OCI-LY1 (cell line): ENCODE measurements around the gene SENP5.
A peak's percentile ranks its signal among the peaks of the same experiment; 100 is the strongest.
"Not testable (repeated sequence)": the region's sequence is repeated elsewhere in the genome, so short reads cannot be mapped to it uniquely, and the experiment has no call there.

Experiments
- H2AFZ ChIP-seq: fragments of 200-600 bp; sonication (generic), shearing (Covaris generic); 2 replicates; pipeline ENCODE4 v1.6.0; 2014; ENCODE audit warnings: antibody characterized with exemption, mild to moderate bottlenecking, low read length
- H3F3A ChIP-seq: fragments of 200-600 bp; sonication (generic), shearing (Covaris generic); 2 replicates; pipeline ENCODE4 v1.6.0; 2014; ENCODE audit warnings: mild to moderate bottlenecking, antibody characterized with exemption, low read length, moderate library complexity; ENCODE audit not compliant: insufficient read depth
- H3K27ac ChIP-seq: fragments of 200-600 bp; sonication (generic); 2 replicates; pipeline ENCODE4 v1.5.1; 2014; ENCODE audit warnings: low read length, mixed run types, mild to moderate bottlenecking, low read depth; ENCODE audit not compliant: poor library complexity, severe bottlenecking
- H3K27me3 ChIP-seq: fragments of 200-600 bp; sonication (generic); 2 replicates; pipeline ENCODE4 v1.6.0; 2014; ENCODE audit warnings: antibody characterized with exemption, mild to moderate bottlenecking, low read length, moderate library complexity; ENCODE audit not compliant: insufficient read depth
- H3K36me3 ChIP-seq: fragments of 200-600 bp; sonication (generic); 2 replicates; pipeline ENCODE4 v1.6.1; 2014; ENCODE audit warnings: mild to moderate bottlenecking, antibody characterized with exemption, low read length, moderate library complexity, mixed read lengths; ENCODE audit not compliant: insufficient read depth
- H3K4me1 ChIP-seq: fragments of 200-600 bp; sonication (generic); 2 replicates; pipeline ENCODE4 v1.5.1; 2014; ENCODE audit warnings: mild to moderate bottlenecking, low read length, moderate library complexity; ENCODE audit not compliant: insufficient read depth, severe bottlenecking
- H3K4me2 ChIP-seq: fragments of 200-600 bp; sonication (generic), shearing (Covaris generic); 2 replicates; pipeline ENCODE4 v1.6.1; 2014; ENCODE audit warnings: low read length
- H3K4me3 ChIP-seq: fragments of 200-600 bp; sonication (generic); 2 replicates; pipeline ENCODE4 v1.5.1; 2014; ENCODE audit warnings: low read length, low read depth, mild to moderate bottlenecking, mixed read lengths; ENCODE audit not compliant: poor library complexity, severe bottlenecking
- H3K79me2 ChIP-seq: fragments of 200-600 bp; shearing (Covaris generic); 2 replicates; pipeline ENCODE4 v1.6.1; 2016; ENCODE audit warnings: mixed run types, low read length, mixed read lengths; ENCODE audit not compliant: insufficient read depth
- H3K9ac ChIP-seq: fragments of 200-600 bp; sonication (generic), shearing (Covaris generic); 2 replicates; pipeline ENCODE4 v1.6.1; 2014; ENCODE audit warnings: mild to moderate bottlenecking, low read length, mixed read lengths
- H3K9me2 ChIP-seq: fragments of 200-600 bp; sonication (generic), shearing (Covaris generic); 2 replicates; pipeline ENCODE4 v1.6.1; 2014; ENCODE audit warnings: low read depth, mild to moderate bottlenecking, low read length, mixed read lengths
- H3K9me3 ChIP-seq: fragments of 200-600 bp; shearing (Covaris generic); 2 replicates; pipeline ENCODE4 v1.6.1; 2014; ENCODE audit warnings: low read length, mixed read lengths
- H4K20me1 ChIP-seq: fragments of 200-600 bp; sonication (generic), shearing (Covaris generic); 2 replicates; pipeline ENCODE4 v1.6.0; 2016; ENCODE audit warnings: mild to moderate bottlenecking, low read length; ENCODE audit not compliant: insufficient read depth
- CTCF ChIP-seq: fragments of 200-600 bp; sonication (generic), shearing (Covaris generic); IDR thresholded peaks from 2 replicates; pipeline ENCODE4 v1.5.1; 2017; ENCODE audit warnings: mild to moderate bottlenecking, antibody characterized with exemption, low read length, moderate library complexity, mixed read lengths
- EZH2 ChIP-seq: fragments of 200-600 bp; sonication (generic), shearing (Covaris generic); IDR thresholded peaks from 2 replicates; pipeline ENCODE4 v1.8.0; 2017; ENCODE audit warnings: borderline replicate concordance, mixed run types, mild to moderate bottlenecking, antibody characterized with exemption, low read length, moderate library complexity, mixed read lengths

The SENP5 gene

GRCh38 chr3:196835086-196835485, 32.6 kb upstream of the SENP5 start:
- no peak for TF ChIP-seq CTCF
- no peak for TF ChIP-seq EZH2
- H4K20me1 ChIP-seq: no peaks in the 10 kb centered on the region

GRCh38 chr3:196836626-196837025, 31.1 kb upstream of the SENP5 start:
- H3K4me1 ChIP-seq, H3K9me3 ChIP-seq, H4K20me1 ChIP-seq, H3K4me3 ChIP-seq, H3K4me2 ChIP-seq, H3K27ac ChIP-seq, H2AFZ ChIP-seq, H3K79me2 ChIP-seq, H3K27me3 ChIP-seq, H3F3A ChIP-seq, H3K9me2 ChIP-seq, H3K36me3 ChIP-seq, H3K9ac ChIP-seq: not testable (repeated sequence)

More at GRCh38 chr3:196835086-196835485, 32.6 kb upstream of the SENP5 start:
- H3K27ac ChIP-seq: no peak overlapping the region
- H3K36me3 ChIP-seq: peaks cover 9% of the 10 kb centered on the region; the same call in 1 of the 2 replicates
- H3K4me3 ChIP-seq: no peak overlapping the region
- H3K9me2 ChIP-seq: no peaks in the 10 kb centered on the region
- H2AFZ ChIP-seq: no peak overlapping the region
- H3K27me3 ChIP-seq: no peaks in the 10 kb centered on the region
- 0 out of 2 replicates have a peak, but pooled peaks cover 3% of the 10 kb centered on the region for H3F3A ChIP-seq
- H3K9me3 ChIP-seq: no peaks in the 10 kb centered on the region
- H3K4me2 ChIP-seq: no peak overlapping the region
- no peaks in the 10 kb centered on the region for H3K79me2 ChIP-seq
- H3K4me1 ChIP-seq: no peaks in the 10 kb centered on the region
- no peak overlapping the region for H3K9ac ChIP-seq

GRCh38 chr3:196837819-196838420, 29.8 kb upstream of the SENP5 start:
- no peaks in the 10 kb centered on the region for H4K20me1 ChIP-seq
- H3F3A ChIP-seq: 0 out of 2 replicates have a peak, but pooled peaks cover 3% of the 10 kb centered on the region
- no peak overlapping the region for H3K27ac ChIP-seq
- no peak overlapping the region for H3K9ac ChIP-seq
- no peak overlapping the region for H2AFZ ChIP-seq
- no peaks in the 10 kb centered on the region for H3K9me3 ChIP-seq
- no peaks in the 10 kb centered on the region for H3K9me2 ChIP-seq
- TF ChIP-seq CTCF: peak; percentile 98
- no peak for TF ChIP-seq EZH2
- H3K4me3 ChIP-seq: no peak overlapping the region
- peaks cover 6% of the 10 kb centered on the region for H3K4me1 ChIP-seq
- H3K79me2 ChIP-seq: no peaks in the 10 kb centered on the region
- H3K36me3 ChIP-seq: no peaks in the 10 kb centered on the region
- H3K27me3 ChIP-seq: no peaks in the 10 kb centered on the region
- no peak overlapping the region for H3K4me2 ChIP-seq

GRCh38 chr3:196839351-196839750, 28.4 kb upstream of the SENP5 start:
- H3F3A ChIP-seq, H4K20me1 ChIP-seq, H2AFZ ChIP-seq, H3K9me2 ChIP-seq, H3K4me2 ChIP-seq, H3K27me3 ChIP-seq, H3K4me3 ChIP-seq, H3K36me3 ChIP-seq, H3K9ac ChIP-seq, H3K27ac ChIP-seq, H3K9me3 ChIP-seq, H3K79me2 ChIP-seq, H3K4me1 ChIP-seq: not testable (repeated sequence)
